Keratinocyte (primary cell): ENCODE results near the gene GALNT2. TPM values are rescaled to one million over a fixed set of nuclear protein-coding genes. Genes with fewer than 3 reads are reported as not detected.

ENCODE experiments used
- DNase-seq: peaks from one replicate; pipeline ENCODE4 v3.0.0-alpha.2; 2011; ENCODE audit warnings: low read depth, missing footprints, low spot score
- FAIRE-seq: peaks from 2 replicates; lab custom pipeline; 2011; peaks lifted over from hg19 to GRCh38; lab: Jason Lieb, UNC
- H2AFZ ChIP-seq: 2 replicates; pipeline ENCODE4 v1.6.0; 2012; ENCODE audit warnings: low read length, control low read depth, inconsistent platforms; ENCODE audit not compliant: control insufficient read depth
- H3K27ac ChIP-seq: 2 replicates; pipeline ENCODE4 v1.5.1; 2011; ENCODE audit warnings: low read length; ENCODE audit not compliant: control insufficient read depth, insufficient read depth
- H3K27me3 ChIP-seq: 3 replicates; pipeline ENCODE4 v1.6.0; 2011; ENCODE audit warnings: low read length; ENCODE audit not compliant: control insufficient read depth, insufficient read depth; ENCODE audit errors: extremely low read depth
- H3K36me3 ChIP-seq, 2 experiments: 2 replicates in 1 of 2; 3 replicates in 1 of 2; pipeline ENCODE4 v1.5.1; 2011; ENCODE audit warnings: low read length in 2 of 2, mild to moderate bottlenecking in 1 of 2; ENCODE audit not compliant: control insufficient read depth in 2 of 2, insufficient read depth in 2 of 2; ENCODE audit errors: extremely low read depth in 1 of 2
- H3K4me1 ChIP-seq: 3 replicates; pipeline ENCODE4 v1.5.1; 2011; ENCODE audit warnings: low read length; ENCODE audit not compliant: control insufficient read depth, insufficient read depth; ENCODE audit errors: extremely low read depth
- H3K4me2 ChIP-seq: 3 replicates; pipeline ENCODE4 v1.6.0; 2011; ENCODE audit warnings: low read depth, low read length; ENCODE audit not compliant: control insufficient read depth, insufficient read depth; ENCODE audit errors: extremely low read depth
- H3K4me3 ChIP-seq, 3 experiments: fragments of 200-600 bp in 1 of 3; sonication (generic) in 1 of 3; 2 replicates in 2 of 3; 3 replicates in 1 of 3; pipeline ENCODE4 v1.5.1; 2011 to 2016; ENCODE audit warnings: low read length in 3 of 3, mild to moderate bottlenecking in 3 of 3, control low read depth in 2 of 3, inconsistent platforms in 1 of 3, low read depth in 1 of 3, mixed read lengths in 1 of 3, mixed run types in 1 of 3, moderate library complexity in 1 of 3; ENCODE audit not compliant: control insufficient read depth in 2 of 3, insufficient read depth in 2 of 3; ENCODE audit errors: extremely low read depth in 1 of 3
- H3K79me2 ChIP-seq: 2 replicates; pipeline ENCODE4 v1.6.0; 2012; ENCODE audit warnings: low read length; ENCODE audit not compliant: control insufficient read depth, insufficient read depth
- H3K9ac ChIP-seq: 3 replicates; pipeline ENCODE4 v1.6.0; 2011; ENCODE audit warnings: low read length; ENCODE audit not compliant: control insufficient read depth, insufficient read depth; ENCODE audit errors: extremely low read depth
- H3K9me1 ChIP-seq: 3 replicates; pipeline ENCODE4 v1.6.0; 2011; ENCODE audit warnings: low read length; ENCODE audit not compliant: control insufficient read depth, insufficient read depth; ENCODE audit errors: extremely low read depth
- H3K9me3 ChIP-seq: 2 replicates; pipeline ENCODE4 v1.5.1; 2012; ENCODE audit warnings: low read depth, low read length; ENCODE audit not compliant: control insufficient read depth
- H4K20me1 ChIP-seq: 3 replicates; pipeline ENCODE4 v1.6.0; 2011; ENCODE audit warnings: low read length; ENCODE audit not compliant: control insufficient read depth, insufficient read depth; ENCODE audit errors: extremely low read depth
- EZH2 ChIP-seq: IDR thresholded peaks from one replicate; pipeline ENCODE4 v1.6.1; 2012; ENCODE audit warnings: inconsistent platforms, mild to moderate bottlenecking, low read length, moderate library complexity
- dilution Hi-C: fragments of 300-500 bp; cut with MboI; formaldehyde crosslinking; loops from one replicate; pipeline ENCODE4 v1.7.0; 2020; ENCODE audit warnings: low sequenced_read_pairs; ENCODE audit not compliant: extremely low pct_ligation_motif_present
- polyA plus RNA-seq, 5 experiments: library from polyadenylated mRNA; depleted of rRNA in 3 of 5; stranded (reverse) in 3 of 5; stranded (forward) in 1 of 5; unstranded in 1 of 5; fragments of >200 nt; gene quantifications; 1 replicate in 1 of 5; 2 replicates in 3 of 5; 3 replicates in 1 of 5; pipeline versions ENCODE4 v1.2.1 to v1.2.3, GENCODE V29; 2011 to 2012; ENCODE audit warnings: missing spikeins in 2 of 5, low read depth in 1 of 5, low replicate concordance in 1 of 5
- TF ChIP-seq, protein P1 (sequence below), 3 experiments: IDR thresholded peaks in 1 of 3; conservative IDR thresholded peaks in 1 of 3; optimal IDR thresholded peaks in 1 of 3; 2 replicates in 2 of 3; 3 replicates in 1 of 3; pipeline versions ENCODE3 to v1.5.1; 2011; ENCODE audit warnings: low read length in 3 of 3, mild to moderate bottlenecking in 3 of 3, moderate library complexity in 2 of 3, control low read depth in 1 of 3, inconsistent platforms in 1 of 3; ENCODE audit not compliant: insufficient read depth in 2 of 3; ENCODE audit errors: extremely low read depth in 1 of 3

Gene GALNT2
- polyA plus RNA-seq, 1 donor (not counting 4 experiments of a cell fraction or from before 2014, with no cell fraction given): 61.7 TPM

DNA sequence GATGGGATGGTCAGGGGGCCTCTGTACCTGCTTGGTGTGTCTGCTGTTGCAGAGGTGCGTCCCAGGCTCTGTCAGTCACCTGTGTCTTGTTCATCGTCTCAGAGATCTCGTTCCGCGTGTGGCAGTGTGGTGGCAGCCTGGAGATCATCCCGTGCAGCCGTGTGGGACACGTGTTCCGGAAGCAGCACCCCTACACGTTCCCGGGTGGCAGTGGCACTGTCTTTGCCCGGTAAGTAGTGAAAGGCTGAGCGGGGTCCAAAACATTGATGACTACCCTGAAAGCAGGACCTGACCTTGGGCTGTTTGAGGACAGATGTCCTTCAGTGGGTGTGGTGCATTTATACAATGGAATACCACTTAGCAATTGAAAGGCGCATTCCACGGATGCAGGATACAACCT, 188.1 kb downstream of the GALNT2 start:
- FAIRE-seq (no peak), DNase-seq (no peak)
- H3K4me3 ChIP-seq: no peak overlapping the region
- dilution Hi-C loops: no loop called here
- H4K20me1 ChIP-seq: peaks cover 4% of the 10 kb centered on the region
- no peaks in the 10 kb centered on the region for H3K9me3 ChIP-seq
- H2AFZ ChIP-seq: no peak overlapping the region
- peaks cover 17 to 29% of the 10 kb centered on the region in 2 experiments for H3K36me3 ChIP-seq
- TF ChIP-seq EZH2: no peak
- TF ChIP-seq, protein P1, sequence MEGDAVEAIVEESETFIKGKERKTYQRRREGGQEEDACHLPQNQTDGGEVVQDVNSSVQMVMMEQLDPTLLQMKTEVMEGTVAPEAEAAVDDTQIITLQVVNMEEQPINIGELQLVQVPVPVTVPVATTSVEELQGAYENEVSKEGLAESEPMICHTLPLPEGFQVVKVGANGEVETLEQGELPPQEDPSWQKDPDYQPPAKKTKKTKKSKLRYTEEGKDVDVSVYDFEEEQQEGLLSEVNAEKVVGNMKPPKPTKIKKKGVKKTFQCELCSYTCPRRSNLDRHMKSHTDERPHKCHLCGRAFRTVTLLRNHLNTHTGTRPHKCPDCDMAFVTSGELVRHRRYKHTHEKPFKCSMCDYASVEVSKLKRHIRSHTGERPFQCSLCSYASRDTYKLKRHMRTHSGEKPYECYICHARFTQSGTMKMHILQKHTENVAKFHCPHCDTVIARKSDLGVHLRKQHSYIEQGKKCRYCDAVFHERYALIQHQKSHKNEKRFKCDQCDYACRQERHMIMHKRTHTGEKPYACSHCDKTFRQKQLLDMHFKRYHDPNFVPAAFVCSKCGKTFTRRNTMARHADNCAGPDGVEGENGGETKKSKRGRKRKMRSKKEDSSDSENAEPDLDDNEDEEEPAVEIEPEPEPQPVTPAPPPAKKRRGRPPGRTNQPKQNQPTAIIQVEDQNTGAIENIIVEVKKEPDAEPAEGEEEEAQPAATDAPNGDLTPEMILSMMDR (optimal IDR thresholded peaks at IDR 0.05 in 1 of 3, IDR thresholded peaks at IDR 0.05 in 1 of 3, conservative IDR thresholded peaks at IDR 0.05 in 1 of 3; ENCODE audit: extremely low read depth in 1 of 3, insufficient read depth in 2 of 3, low read length in 3 of 3): no peak
- H3K79me2 ChIP-seq: no peaks in the 10 kb centered on the region
- H3K9ac ChIP-seq: no peak overlapping the region
- no peaks in the 10 kb centered on the region for H3K9me1 ChIP-seq
- no peaks in the 10 kb centered on the region for H3K4me1 ChIP-seq
- no peak overlapping the region for H3K27ac ChIP-seq
- H3K4me2 ChIP-seq: no peak overlapping the region
- H3K27me3 ChIP-seq: no peaks in the 10 kb centered on the region

DNA sequence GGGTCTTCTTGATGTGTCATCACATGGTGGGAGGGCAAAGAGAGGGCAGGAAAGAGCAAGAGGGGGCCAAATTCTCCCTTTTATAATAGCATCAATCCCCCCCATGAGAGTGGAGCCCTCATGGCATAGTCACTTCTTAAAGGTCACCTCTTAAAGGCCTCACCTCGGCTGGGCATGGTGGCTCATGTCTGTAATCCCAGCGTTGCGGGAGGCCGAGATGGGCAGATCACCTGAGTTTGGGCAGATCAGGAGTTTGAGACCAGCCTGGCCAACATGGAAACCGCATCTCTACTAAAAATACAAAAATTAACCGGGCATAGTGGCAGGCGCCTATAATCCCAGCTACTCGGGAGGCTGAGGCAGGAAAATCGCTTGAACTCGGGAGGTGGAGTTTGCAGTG, 189.0 kb downstream of the GALNT2 start:
- DNase-seq (no peak), FAIRE-seq (no peak)
- H3K9me3 ChIP-seq: no peaks in the 10 kb centered on the region
- dilution Hi-C loops: no loop called here
- no peak overlapping the region for H3K4me3 ChIP-seq
- H4K20me1 ChIP-seq: peaks cover 4% of the 10 kb centered on the region
- H3K4me2 ChIP-seq: no peak overlapping the region
- no peak overlapping the region for H2AFZ ChIP-seq
- H3K79me2 ChIP-seq: no peaks in the 10 kb centered on the region
- no peak overlapping the region for H3K27ac ChIP-seq
- TF ChIP-seq, protein P1 (optimal IDR thresholded peaks at IDR 0.05 in 1 of 3, IDR thresholded peaks at IDR 0.05 in 1 of 3, conservative IDR thresholded peaks at IDR 0.05 in 1 of 3; ENCODE audit: extremely low read depth in 1 of 3, insufficient read depth in 2 of 3, low read length in 3 of 3): no peak
- TF ChIP-seq EZH2: no peak
- peaks cover 9 to 23% of the 10 kb centered on the region in 2 experiments for H3K36me3 ChIP-seq
- H3K27me3 ChIP-seq: no peaks in the 10 kb centered on the region
- no peak overlapping the region for H3K9ac ChIP-seq
- H3K9me1 ChIP-seq: no peaks in the 10 kb centered on the region
- no peaks in the 10 kb centered on the region for H3K4me1 ChIP-seq
